NB4 (cell line): ENCODE measurements around the gene RPL13A.
A peak's percentile ranks its signal among the peaks of the same experiment; 100 is the strongest.

ENCODE experiments used
- DNase-seq: peaks from one replicate; pipeline ENCODE4 v3.0.0; 2010; ENCODE audit warnings: low read depth
- H3K4me3 ChIP-seq: one replicate; pipeline ENCODE4 v1.5.1; 2011; ENCODE audit warnings: mild to moderate bottlenecking, low read depth, low read length, moderate library complexity
- MAX ChIP-seq: IDR thresholded peaks from 2 replicates; pipeline ENCODE4 v1.6.1; 2011; ENCODE audit warnings: low read depth, low read length
- MYC ChIP-seq: IDR thresholded peaks from 2 replicates; pipeline ENCODE4 v1.6.1; 2011; ENCODE audit warnings: low read depth, low read length
- POLR2A ChIP-seq: IDR thresholded peaks from 2 replicates; pipeline ENCODE4 v1.6.1; 2011; ENCODE audit warnings: mild to moderate bottlenecking; ENCODE audit not compliant: insufficient read length; ENCODE audit errors: extremely low read depth
- TF ChIP-seq, protein P1 (sequence below): IDR thresholded peaks from one replicate; pipeline ENCODE4 v1.5.1; 2012; ENCODE audit warnings: low read depth, low read length

Gene RPL13A

GRCh38 chr19:49475191-49475917 is 12.1 kb upstream of the RPL13A start:
- no peak for TF ChIP-seq MYC
- no peak for TF ChIP-seq MAX
- TF ChIP-seq POLR2A = no peak
- TF ChIP-seq, protein P1, sequence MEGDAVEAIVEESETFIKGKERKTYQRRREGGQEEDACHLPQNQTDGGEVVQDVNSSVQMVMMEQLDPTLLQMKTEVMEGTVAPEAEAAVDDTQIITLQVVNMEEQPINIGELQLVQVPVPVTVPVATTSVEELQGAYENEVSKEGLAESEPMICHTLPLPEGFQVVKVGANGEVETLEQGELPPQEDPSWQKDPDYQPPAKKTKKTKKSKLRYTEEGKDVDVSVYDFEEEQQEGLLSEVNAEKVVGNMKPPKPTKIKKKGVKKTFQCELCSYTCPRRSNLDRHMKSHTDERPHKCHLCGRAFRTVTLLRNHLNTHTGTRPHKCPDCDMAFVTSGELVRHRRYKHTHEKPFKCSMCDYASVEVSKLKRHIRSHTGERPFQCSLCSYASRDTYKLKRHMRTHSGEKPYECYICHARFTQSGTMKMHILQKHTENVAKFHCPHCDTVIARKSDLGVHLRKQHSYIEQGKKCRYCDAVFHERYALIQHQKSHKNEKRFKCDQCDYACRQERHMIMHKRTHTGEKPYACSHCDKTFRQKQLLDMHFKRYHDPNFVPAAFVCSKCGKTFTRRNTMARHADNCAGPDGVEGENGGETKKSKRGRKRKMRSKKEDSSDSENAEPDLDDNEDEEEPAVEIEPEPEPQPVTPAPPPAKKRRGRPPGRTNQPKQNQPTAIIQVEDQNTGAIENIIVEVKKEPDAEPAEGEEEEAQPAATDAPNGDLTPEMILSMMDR = no peak
- DNase-seq = no peak
- no peak overlapping the region for H3K4me3 ChIP-seq

DNA sequence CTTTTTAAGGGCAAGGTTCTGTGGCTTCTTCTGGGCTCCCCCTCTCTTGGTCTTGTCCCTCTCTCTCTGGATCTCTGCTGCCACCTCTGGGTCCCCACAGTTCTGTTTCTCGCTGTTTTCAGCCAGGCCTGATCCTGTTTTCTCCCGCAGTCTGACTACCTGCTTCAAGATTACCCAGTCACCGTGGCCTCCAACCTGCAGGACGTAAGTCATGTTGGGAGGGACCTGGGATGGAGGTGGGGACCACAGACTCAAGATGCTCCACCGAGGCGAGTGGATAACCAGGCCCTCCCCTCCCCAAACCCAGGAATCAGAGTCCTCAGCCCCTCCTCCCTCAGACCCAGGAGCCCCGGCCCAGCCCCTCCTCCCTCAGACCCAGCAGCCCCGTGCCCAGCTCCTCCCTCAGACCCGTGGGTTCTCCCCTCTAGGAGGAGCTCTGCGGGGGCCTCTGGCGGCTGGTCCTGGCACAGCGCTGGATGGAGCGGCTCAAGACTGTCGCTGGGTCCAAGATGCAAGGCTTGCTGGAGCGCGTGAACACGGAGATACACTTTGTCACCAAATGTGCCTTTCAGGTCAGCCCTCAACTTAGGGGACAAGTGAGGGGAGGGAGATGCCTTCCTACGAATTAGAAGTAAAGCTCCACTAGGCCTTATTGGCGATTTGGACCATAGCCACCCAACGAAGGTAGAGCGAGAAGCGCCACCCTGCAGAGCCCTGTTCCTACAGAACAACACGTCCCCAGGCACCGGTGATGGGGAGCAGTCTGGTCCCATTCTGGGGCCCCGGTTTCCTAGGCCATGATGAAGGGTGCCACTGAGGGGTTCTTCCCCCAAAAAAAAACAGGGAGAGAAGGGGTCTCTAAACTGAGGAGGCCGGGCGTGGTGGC is 11.2 kb upstream of the RPL13A start:
- peak; percentile 67 for DNase-seq
- TF ChIP-seq MAX = no peak
- TF ChIP-seq, protein P1 = peak; percentile 72
- TF ChIP-seq POLR2A = no peak
- TF ChIP-seq MYC = no peak; the same call in 1 of the 2 replicates
- H3K4me3 ChIP-seq = no peak overlapping the region

DNA sequence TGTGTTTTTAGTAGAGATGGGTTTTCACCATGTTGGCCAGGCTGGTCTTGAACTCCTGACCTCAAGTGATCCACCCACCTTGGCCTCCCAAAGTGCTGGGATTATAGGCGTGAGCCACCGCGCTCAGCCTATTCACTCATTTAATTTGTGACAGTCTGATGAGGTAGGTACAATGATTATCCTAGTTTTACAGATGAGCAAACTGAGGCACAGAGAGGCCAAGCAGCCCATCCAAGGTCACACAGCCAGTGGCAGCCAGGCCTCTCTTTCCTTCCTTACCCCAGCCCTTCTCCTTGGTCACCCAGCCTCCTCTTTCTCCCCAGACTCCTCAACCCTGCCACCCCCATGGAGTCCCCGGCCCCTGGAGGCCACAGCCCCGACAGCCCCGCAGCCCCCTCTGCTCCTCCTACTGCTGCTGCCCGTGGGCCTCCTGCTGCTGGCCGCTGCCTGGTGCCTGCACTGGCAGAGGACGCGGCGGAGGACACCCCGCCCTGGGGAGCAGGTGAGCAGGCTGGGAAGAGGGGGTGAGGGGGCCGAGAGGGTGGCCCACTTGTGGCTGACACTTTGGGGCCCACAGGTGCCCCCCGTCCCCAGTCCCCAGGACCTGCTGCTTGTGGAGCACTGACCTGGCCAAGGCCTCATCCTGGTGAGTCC is 7.3 kb upstream of the RPL13A start:
- no peak for TF ChIP-seq MYC
- no peak for TF ChIP-seq POLR2A
- TF ChIP-seq, protein P1 = no peak
- TF ChIP-seq MAX = no peak
- H3K4me3 ChIP-seq = no peak overlapping the region
- DNase-seq = no peak

DNA sequence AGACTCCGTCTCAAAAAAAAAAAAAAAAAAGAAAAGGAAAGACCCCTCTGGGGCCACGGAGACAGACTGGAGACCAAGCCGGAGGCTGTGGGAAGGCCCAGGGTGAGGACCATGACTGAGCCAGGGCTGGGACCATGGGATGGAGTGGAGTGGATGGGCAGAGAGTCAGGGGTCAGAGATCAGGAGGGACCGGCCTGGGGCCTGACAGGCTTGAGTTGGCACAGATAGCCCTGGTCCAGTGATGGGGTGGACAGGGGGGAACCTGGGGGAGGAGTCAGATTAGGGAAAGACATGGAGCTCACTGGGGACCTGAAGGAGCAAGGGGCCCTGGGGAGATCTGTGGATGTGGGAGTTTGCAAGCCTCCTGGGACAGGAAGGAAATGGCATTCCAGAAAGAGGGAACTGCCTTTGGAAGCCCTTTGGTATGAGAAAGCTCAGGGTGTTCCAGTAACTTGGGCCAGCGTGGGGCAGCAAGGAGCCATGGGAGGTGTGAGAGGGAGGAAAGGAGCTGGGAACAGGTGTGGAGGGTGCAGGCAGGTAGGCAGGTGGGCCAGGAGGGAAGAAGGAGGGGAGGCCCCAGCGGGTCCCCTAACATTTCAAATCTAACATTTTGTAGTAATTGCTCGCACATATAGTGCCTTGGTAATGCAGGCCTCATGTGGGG is 6.3 kb upstream of the RPL13A start:
- TF ChIP-seq MYC (no peak), POLR2A (no peak), MAX (no peak)
- TF ChIP-seq, protein P1 = no peak
- H3K4me3 ChIP-seq = no peak overlapping the region
- DNase-seq = no peak

GRCh38 chr19:49486232-49486631 is 1.2 kb upstream of the RPL13A start:
- no peak overlapping the region for H3K4me3 ChIP-seq
- no peak for DNase-seq
- TF ChIP-seq POLR2A (no peak), MAX (no peak), MYC (no peak)
- TF ChIP-seq, protein P1 = no peak
